Transverse colon (tissue), 4 donors: ENCODE measurements around the gene NOTUM. TPM values are rescaled to one million over a fixed set of nuclear protein-coding genes. Genes with fewer than 3 reads are reported as not detected.

ENCODE experiments used
- DNase-seq: peaks from one replicate; pipeline ENCODE4 v3.0.0-alpha.2; 2019
- H3K27ac ChIP-seq, 4 donors: fragments of 200-600 bp; sonication (generic); 2 replicates each; pipeline ENCODE4 v1.5.1; 2016 to 2018; ENCODE audit warnings: inconsistent platforms in 4 of 4
- H3K27me3 ChIP-seq: fragments of 200-600 bp; sonication (generic); 2 replicates; pipeline ENCODE4 v1.5.1; 2017; ENCODE audit warnings: inconsistent platforms
- H3K36me3 ChIP-seq, 4 donors: fragments of 200-600 bp; sonication (generic); 2 replicates each; pipeline ENCODE4 v1.5.1; 2017 to 2019; ENCODE audit warnings: inconsistent platforms in 4 of 4
- H3K4me1 ChIP-seq, 4 donors: fragments of 200-600 bp; sonication (generic); 2 replicates each; pipeline ENCODE4 v1.5.1; 2017 to 2020; ENCODE audit warnings: inconsistent platforms in 4 of 4
- H3K4me3 ChIP-seq, 4 donors: fragments of 200-600 bp; sonication (generic); 1 replicate in 1 of 4; 2 replicates in 3 of 4; pipeline versions ENCODE4 v1.5.1 to v1.6.1; 2017 to 2019; ENCODE audit warnings: inconsistent platforms in 4 of 4
- H3K9me3 ChIP-seq, 2 donors: fragments of 200-600 bp; sonication (generic); 2 replicates each; pipeline ENCODE4 v1.5.1; 2017 to 2019; ENCODE audit warnings: inconsistent platforms in 2 of 2
- CTCF ChIP-seq, 5 experiments: fragments of 200-600 bp in 3 of 5; fragments of 450-650 bp in 2 of 5; sonication (generic) in 3 of 5; IDR thresholded peaks; 1 replicate in 2 of 5; 2 replicates in 3 of 5; pipeline ENCODE4 v1.5.1; 2016 to 2017; ENCODE audit warnings: antibody characterized with exemption in 5 of 5, inconsistent platforms in 3 of 5, mild to moderate bottlenecking in 2 of 5, moderate library complexity in 1 of 5
- EP300 ChIP-seq: sonication (generic); formaldehyde crosslinking; IDR thresholded peaks from one replicate; pipeline ENCODE4 v1.6.1; 2017; ENCODE audit warnings: antibody characterized with exemption, low read depth
- POLR2A ChIP-seq: fragments of 450-650 bp; IDR thresholded peaks from one replicate; pipeline ENCODE4 v1.6.1; 2016; ENCODE audit warnings: antibody characterized with exemption, mild to moderate bottlenecking, moderate library complexity
- POLR2AphosphoS5 ChIP-seq, 3 donors: sonication (generic); formaldehyde crosslinking; IDR thresholded peaks; one replicate each; pipeline ENCODE4 v1.6.1; 2016; ENCODE audit warnings: antibody characterized with exemption in 3 of 3
- WGBS, 2 donors: methylation state at CpG; one replicate each; pipeline ENCODE4 v1.1.5; 2018; ENCODE audit warnings: low coverage in 1 of 2; 5-methylcytosine and 5-hydroxymethylcytosine counted together
- in situ Hi-C, 4 donors: fragments of 200-750 bp; cut with MboI; loops; one replicate each; pipeline versions ENCODE4 v1.15.0 to v1.15.1; 2017; ENCODE audit warnings: low sequenced_read_pairs in 3 of 4, low pct_ligation_motif_present in 1 of 4, low pct_unique_long_range_greater_than_20kb in 1 of 4
- intact Hi-C: fragments of 100-400 bp; cut with DNase I; formaldehyde crosslinking; loops from one replicate; pipeline ENCODE4 v1.15.1; 2023; ENCODE audit warnings: low total_unique reads
- total RNA-seq, 4 donors: library from RNA; depleted of rRNA; stranded (reverse); fragments of >200 nt; gene quantifications; one replicate each; pipeline ENCODE4 v1.1.0, GENCODE V29; 2016

NOTUM gene
- total RNA-seq, 4 donors from 2014 or later: not detected

- intact Hi-C loops: no loop called here
- Histone ChIP-seq H3K27me3 (no peaks in the 10 kb centered on the region), H3K9me3 (no peaks in the 10 kb centered on the region), H3K4me1 (peaks cover 7 to 24% (median 21%) of the 10 kb centered on the region in 4 donors), H3K4me3 (no peak overlapping the region), H3K27ac (no peak overlapping the region), H3K36me3 (no peaks in the 10 kb centered on the region)
- 95% methylated on average over 29 of the region's 29 CpGs; no CpG with 5 or more reads in 1 of the 2 donors for WGBS, 2 donors
- DNase-seq: no peak
- no peak for TF ChIP-seq POLR2A
- no peak for TF ChIP-seq POLR2AphosphoS5 (IDR thresholded peaks at IDR 0.05)
- no peak for TF ChIP-seq CTCF (IDR thresholded peaks at IDR 0.05)
- no peak for TF ChIP-seq EP300
- in situ Hi-C loops: no loop called here
Measured at GRCh38 chr17:81995463-81996231, 34.7 kb upstream of the NOTUM start.

GRCh38 chr17:81994593-81995462 is 33.8 kb upstream of the NOTUM start:
- H3K4me1 ChIP-seq: peaks cover 7 to 19% (median 16%) of the 10 kb centered on the region in 4 donors
- in situ Hi-C loops: no loop called here
- no peak for TF ChIP-seq POLR2A
- no peak for TF ChIP-seq POLR2AphosphoS5 (IDR thresholded peaks at IDR 0.05)
- TF ChIP-seq EP300: no peak
- no peak for TF ChIP-seq CTCF (IDR thresholded peaks at IDR 0.05)
- intact Hi-C loops: no loop called here
- H3K27ac ChIP-seq: no peak overlapping the region
- H3K9me3 ChIP-seq: no peaks in the 10 kb centered on the region
- WGBS, 2 donors: 90 to 93% methylated on average over 10 to 39 of the region's 39 CpGs
- H3K36me3 ChIP-seq: no peaks in the 10 kb centered on the region
- H3K4me3 ChIP-seq: no peak overlapping the region
- no peak for DNase-seq
- no peaks in the 10 kb centered on the region for H3K27me3 ChIP-seq

GRCh38 chr17:81993729-81994592 is 33.0 kb upstream of the NOTUM start:
- H3K27me3 ChIP-seq: no peaks in the 10 kb centered on the region
- no peak for TF ChIP-seq POLR2A
- no peak for TF ChIP-seq CTCF (IDR thresholded peaks at IDR 0.05)
- TF ChIP-seq EP300: no peak
- intact Hi-C loops: no loop called here
- no peak for DNase-seq
- H3K27ac ChIP-seq: no peak overlapping the region
- 94% methylated on average over 37 of the region's 37 CpGs; no CpG with 5 or more reads in 1 of the 2 donors for WGBS, 2 donors
- no peaks in the 10 kb centered on the region for H3K9me3 ChIP-seq
- no peaks in the 10 kb centered on the region for H3K36me3 ChIP-seq
- H3K4me1 ChIP-seq: peaks cover 7 to 19% (median 16%) of the 10 kb centered on the region in 4 donors
- H3K4me3 ChIP-seq: no peak overlapping the region
- in situ Hi-C loops: no loop called here
